GM21576 (cell line): Measurements from ENCODE around the gene CATSPERD.

Experiments used
- ATAC-seq: cut with Tn5 transposase; IDR thresholded peaks from one replicate; pipeline ENCODE4 v1.9.1; 2021; ENCODE audit warnings: mild to moderate bottlenecking, moderate library complexity; ENCODE audit not compliant: unreplicated experiment

CATSPERD gene

GRCh38 chr19:5782945-5783919 is 62.8 kb downstream of the CATSPERD start:
- ATAC-seq: no peak

GRCh38 chr19:5784581-5785147 is 64.2 kb downstream of the CATSPERD start, which contains the start of gene PRR22:
Gene PRR22 (minus strand): TSS chr19:5784746. CDS start chr19:5784660, 86 bp downstream.
- ATAC-seq: no peak

- ATAC-seq: no peak
Measured at GRCh38 chr19:5785423-5785822, 65.0 kb downstream of the CATSPERD start.

- no peak for ATAC-seq
Measured at GRCh38 chr19:5786593-5787408, 66.4 kb downstream of the CATSPERD start.

GRCh38 chr19:5787409-5788182 is 67.2 kb downstream of the CATSPERD start:
- no peak for ATAC-seq

GRCh38 chr19:5788422-5788821 is 68.0 kb downstream of the CATSPERD start:
- no peak for ATAC-seq

GRCh38 chr19:5789351-5789761 is 68.9 kb downstream of the CATSPERD start:
- no peak for ATAC-seq

GRCh38 chr19:5789886-5790558 is 69.6 kb downstream of the CATSPERD start:
- no peak for ATAC-seq

GRCh38 chr19:5790559-5791520 is 70.4 kb downstream of the CATSPERD start, which contains the start of gene DUS3L:
Gene DUS3L (minus strand): TSS chr19:5791163. CDS start chr19:5791141, 22 bp downstream.
- peak; percentile 88 for ATAC-seq

- ATAC-seq: no peak
Measured at GRCh38 chr19:5792224-5792623, 71.8 kb downstream of the CATSPERD start.

GRCh38 chr19:5793188-5793587 is 72.8 kb downstream of the CATSPERD start:
- no peak for ATAC-seq

GRCh38 chr19:5795382-5795919 is 75.0 kb downstream of the CATSPERD start:
- no peak for ATAC-seq

GRCh38 chr19:5798244-5798643 is 77.8 kb downstream of the CATSPERD start:
- ATAC-seq: no peak

- ATAC-seq: no peak
Measured at GRCh38 chr19:5799247-5800241, 79.1 kb downstream of the CATSPERD start.

GRCh38 chr19:5800361-5801270 is 80.2 kb downstream of the CATSPERD start:
- ATAC-seq: no peak
